Stimulated activated CD4-positive, alpha-beta T cell treated with anti-CD3 and anti-CD28 coated beads, TNF-alpha, amount 100 ng/mL, for 4 hours (primary cell): ENCODE results near the gene ZNF652.
"Not testable (repeated sequence)": the region's sequence is repeated elsewhere in the genome, so short reads cannot be mapped to it uniquely, and the experiment has no call there.

Experiments
- DNase-seq, 3 experiments: peaks; one replicate each; pipeline ENCODE4 v3.0.0-alpha.2; 2020; ENCODE audit warnings: low read depth in 3 of 3

ZNF652 gene

DNA sequence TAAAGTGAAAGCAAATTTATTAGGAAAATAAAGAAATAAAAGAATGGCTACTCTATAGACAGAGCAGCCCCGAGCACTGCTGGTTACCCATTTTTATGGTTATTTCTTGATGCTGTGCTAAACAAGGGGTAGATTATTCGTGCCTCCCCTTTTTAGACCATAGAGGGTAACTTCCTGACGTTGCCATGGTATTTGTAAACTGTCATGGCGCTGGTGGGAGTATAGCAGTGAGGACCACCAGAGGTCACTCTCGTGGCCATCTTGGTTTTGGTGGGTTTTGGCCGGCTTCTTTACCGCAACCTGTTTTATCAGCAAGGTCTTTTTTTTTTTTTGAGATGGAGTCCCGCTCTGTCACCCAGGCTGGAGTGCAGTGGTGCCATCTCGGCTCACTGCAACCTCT, 100.5 kb downstream of the ZNF652 start:
- not testable (repeated sequence) for DNase-seq

DNA sequence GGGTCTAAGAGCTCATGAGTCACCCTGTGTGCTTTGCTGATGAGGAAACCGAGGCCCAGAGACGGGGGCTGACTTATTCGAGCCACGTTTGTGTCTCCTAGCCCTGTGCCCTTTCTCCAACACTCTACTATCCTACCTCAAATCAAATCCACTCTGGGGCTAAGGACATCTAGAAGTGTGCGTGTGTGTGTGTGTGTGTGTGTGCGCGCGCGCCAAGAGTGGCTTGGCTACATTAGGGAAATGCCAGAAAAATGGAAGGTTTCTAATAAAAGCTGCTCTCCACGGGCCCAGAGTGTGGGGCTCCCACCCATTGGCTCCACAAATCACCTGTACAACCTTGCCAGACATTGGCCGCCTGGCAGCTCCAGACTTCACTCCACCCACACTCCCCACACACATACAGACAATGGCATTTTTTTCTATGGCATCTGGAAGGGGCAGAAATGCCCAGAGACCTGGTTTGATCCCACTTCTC, 101.2 kb downstream of the ZNF652 start:
- DNase-seq = peak in 1 of 3 experiments; percentile 20

DNA sequence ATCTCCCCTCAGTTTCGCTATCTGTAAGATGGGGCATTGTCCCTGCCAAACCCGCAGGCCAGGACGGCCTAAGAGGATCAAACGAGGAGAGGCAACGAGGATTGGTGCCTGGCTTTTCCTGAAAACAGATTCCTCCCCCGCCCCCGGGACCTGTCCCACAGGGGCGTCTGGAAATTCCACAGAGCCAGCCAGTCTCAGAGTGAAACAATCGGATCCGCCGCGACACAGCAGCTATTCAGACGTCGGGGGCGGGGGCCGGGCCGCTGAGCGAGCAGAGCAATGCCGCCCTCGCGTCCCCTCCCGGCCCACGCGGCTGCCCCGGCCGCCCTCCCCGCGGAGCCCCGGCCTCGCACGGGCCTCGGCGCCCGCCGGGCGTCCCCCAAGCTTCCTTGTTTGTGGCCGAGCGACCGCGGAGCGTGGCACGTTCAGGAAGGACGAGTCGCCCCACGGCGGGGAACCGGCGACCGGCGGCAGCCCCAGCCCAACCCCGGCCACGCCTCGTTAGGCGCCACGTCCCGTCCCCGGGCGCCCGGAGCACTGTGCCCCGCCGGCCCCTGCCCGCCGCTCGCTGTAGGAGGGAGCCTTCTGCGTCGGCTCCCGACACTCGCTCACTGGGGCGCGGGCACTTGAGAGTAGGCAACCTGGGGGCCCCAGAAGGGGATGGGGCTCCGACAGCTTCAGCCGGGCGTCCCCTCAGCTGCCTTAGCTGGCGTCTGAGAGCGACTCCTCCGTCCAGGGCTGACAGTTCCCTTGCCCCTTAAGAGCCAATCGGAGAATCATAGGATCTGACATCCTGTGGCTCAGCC, 101.8 kb downstream of the ZNF652 start:
- peak; percentile 41 to 49 (median 45) for DNase-seq

DNA sequence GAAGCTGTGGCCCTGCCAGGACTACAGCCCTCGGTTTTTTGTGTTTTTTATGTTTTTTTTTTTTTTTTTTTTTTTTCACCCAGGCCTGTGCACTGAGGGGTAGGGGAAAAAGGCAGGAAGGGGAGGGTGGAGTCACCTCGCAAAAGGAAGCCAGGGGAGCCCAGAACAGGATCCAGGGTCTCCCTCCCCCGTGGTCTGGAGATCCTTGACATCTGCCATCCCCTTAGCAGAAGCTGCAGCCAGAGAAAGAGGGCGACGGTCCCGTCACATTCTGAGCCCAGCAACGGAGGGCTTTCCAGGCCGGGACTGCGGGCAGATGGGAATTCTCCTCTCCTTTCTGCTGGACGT, 102.4 kb downstream of the ZNF652 start:
- no peak for DNase-seq

DNA sequence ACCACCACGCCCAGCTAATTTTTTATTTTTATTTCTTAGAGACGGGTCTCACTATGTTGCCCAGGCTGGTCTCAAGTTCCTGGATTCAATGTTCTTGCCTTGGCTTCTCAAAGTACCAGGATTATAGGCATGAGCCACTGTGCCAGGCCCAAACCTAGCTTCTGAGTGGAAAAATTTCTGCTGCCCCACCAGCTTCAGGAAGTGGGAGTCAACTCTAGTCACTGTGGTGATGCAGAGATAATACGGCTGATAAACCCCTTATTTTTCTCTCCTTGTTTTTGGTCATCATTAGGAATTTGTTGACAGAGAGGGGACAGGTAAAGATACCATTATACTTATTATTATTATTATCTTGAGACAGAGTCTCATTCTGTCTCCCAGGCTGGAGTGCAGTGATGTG, 103.7 kb downstream of the ZNF652 start:
- no peak for DNase-seq

DNA sequence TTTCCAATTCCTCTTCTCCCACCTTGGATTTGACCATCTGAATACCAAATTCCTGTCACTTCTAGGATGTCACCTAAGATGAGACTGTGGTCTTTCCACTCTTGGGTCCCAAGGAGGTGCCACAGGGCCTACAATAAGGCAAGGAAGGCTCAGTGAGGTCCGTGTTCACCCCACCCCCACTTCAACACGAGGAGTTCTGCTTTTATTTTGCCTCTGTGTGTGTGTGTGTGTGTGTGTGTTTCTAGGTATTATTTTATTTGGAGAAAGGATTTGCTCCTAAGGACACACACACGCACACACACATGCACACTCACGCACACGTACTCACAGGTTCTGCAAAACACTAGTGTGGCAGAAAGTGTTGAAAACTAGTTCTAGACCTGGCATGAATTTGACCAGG, 106.9 kb downstream of the ZNF652 start:
- no peak for DNase-seq

DNA sequence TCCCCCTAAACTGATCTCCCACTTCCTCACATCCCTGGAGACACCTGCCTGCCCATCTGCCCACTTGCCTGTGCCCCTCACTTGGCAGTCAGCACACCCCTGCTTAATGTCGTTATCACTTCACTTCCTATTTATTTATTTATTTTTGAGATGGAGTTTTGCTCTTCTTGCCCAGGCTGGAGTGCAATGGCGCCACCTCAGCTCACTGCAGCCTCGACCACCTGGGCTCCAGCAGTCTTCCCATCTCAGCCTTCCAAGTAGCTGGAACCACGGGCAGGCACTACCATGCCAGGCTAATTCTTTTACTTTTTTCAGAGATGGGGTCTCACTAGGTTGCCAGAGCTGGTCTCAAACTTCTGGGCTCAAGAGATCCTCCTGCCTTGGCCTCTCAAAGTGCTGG, 108.0 kb downstream of the ZNF652 start:
- DNase-seq = no peak

GRCh38 chr17:49252148-49252695, 109.8 kb downstream of the ZNF652 start:
- DNase-seq = no peak

- no peak for DNase-seq
These were observed 112.0 kb downstream of the ZNF652 start for GRCh38 chr17:49249890-49250522.

DNA sequence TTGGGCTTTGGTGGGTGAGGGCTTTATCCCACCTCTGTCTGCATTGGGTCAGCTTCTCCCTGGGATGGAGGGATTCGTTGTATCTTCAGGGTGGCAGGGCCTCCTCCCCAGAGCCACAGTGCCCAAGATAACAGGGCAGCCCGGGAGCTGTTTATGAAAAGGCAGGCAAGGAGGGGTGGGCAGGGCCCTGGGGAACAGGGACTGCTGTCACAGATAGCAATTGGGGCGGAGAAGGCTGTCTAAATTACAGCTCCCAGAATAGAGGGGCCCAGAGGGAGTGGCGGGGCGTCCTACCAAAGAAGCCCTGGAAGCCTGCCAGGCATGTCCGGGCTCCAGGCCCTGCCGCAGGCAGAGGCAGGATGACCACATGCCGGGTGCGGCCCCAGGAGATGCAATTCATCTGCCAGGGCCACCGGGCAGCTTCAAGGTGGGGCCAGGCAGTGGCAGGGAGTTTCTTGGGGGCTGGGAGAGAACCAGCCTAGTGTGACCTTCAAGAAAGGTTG, 112.7 kb downstream of the ZNF652 start:
- DNase-seq = no peak

- no peak for DNase-seq
These were observed 114.1 kb downstream of the ZNF652 start for GRCh38 chr17:49247944-49248343.

DNA sequence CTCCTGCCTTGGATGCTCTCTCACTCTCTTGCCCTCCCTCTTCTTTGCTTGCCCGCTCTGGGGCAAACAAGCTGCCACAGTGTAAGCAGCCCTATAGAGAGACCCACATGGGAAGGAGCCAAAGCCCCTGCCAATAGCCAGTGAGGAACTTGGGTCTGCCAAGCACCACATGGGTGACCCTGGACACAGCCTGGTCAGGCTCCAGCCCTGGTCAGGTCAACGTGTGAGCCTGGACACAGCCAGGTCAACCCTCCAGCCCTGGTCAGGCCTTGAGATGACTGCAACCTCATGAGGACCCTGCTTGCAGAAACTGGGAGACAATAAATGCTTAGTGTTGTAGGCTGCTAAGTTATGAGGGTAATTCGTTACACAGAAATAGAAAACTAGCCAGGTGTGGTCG, 117.2 kb downstream of the ZNF652 start:
- no peak for DNase-seq
